GM23338 (cell line): ENCODE results near the gene CCDC38. TPM values are rescaled to one million over a fixed set of nuclear protein-coding genes. Genes with fewer than 3 reads are reported as not detected.
A peak's percentile ranks its signal among the peaks of the same experiment; 100 is the strongest.

Experiments used
- ATAC-seq: fragments of 200-7000 bp; cut with Tn5 transposase; 3 replicates; pipeline ENCODE4 v1.9.1; 2020
- DNase-seq: peaks from one replicate; pipeline ENCODE4 v3.0.0-alpha.2; 2015; ENCODE audit warnings: low spot score
- H2AFZ ChIP-seq: fragments of 200-600 bp; sonication (generic); 2 replicates; pipeline ENCODE4 v1.8.0; 2016; ENCODE audit warnings: antibody characterized with exemption, mild to moderate bottlenecking, moderate library complexity
- H3F3A ChIP-seq: fragments of 200-600 bp; sonication (generic); replicated peaks from 2 replicates; pipeline ENCODE4 v1.8.0; 2017; ENCODE audit warnings: antibody characterized with exemption, mixed run types, low read depth
- H3K27ac ChIP-seq: fragments of 200-600 bp; sonication (generic); 2 replicates; pipeline ENCODE4 v1.6.1; 2016; ENCODE audit warnings: low read depth
- H3K27me3 ChIP-seq: fragments of 200-600 bp; sonication (generic); 2 replicates; pipeline ENCODE4 v1.8.0; 2016; ENCODE audit warnings: mild to moderate bottlenecking, mixed run types, moderate library complexity; ENCODE audit not compliant: insufficient read depth
- H3K36me3 ChIP-seq: fragments of 200-600 bp; sonication (generic); 2 replicates; pipeline ENCODE4 v1.8.0; 2016; ENCODE audit warnings: mild to moderate bottlenecking; ENCODE audit not compliant: insufficient read depth
- H3K4me1 ChIP-seq: fragments of 200-600 bp; sonication (generic); 2 replicates; pipeline ENCODE4 v1.8.0; 2016; ENCODE audit warnings: mild to moderate bottlenecking, moderate library complexity; ENCODE audit not compliant: insufficient read depth
- H3K4me2 ChIP-seq: fragments of 200-600 bp; sonication (generic); 2 replicates; pipeline ENCODE4 v1.7.1; 2017; ENCODE audit warnings: mixed run types
- H3K4me3 ChIP-seq: fragments of 200-600 bp; sonication (generic); 2 replicates; pipeline ENCODE4 v1.6.1; 2016; ENCODE audit warnings: mixed run types
- H3K79me2 ChIP-seq: fragments of 200-600 bp; sonication (generic); replicated peaks from 2 replicates; pipeline ENCODE4 v1.8.0; 2017; ENCODE audit warnings: mild to moderate bottlenecking; ENCODE audit not compliant: insufficient read depth
- H3K9me2 ChIP-seq: fragments of 200-600 bp; sonication (generic); 2 replicates; pipeline ENCODE4 v1.8.0; 2017; ENCODE audit not compliant: insufficient read depth
- H4K20me1 ChIP-seq: fragments of 200-600 bp; sonication (generic); replicated peaks from 2 replicates; pipeline ENCODE4 v1.8.0; 2017; ENCODE audit warnings: mild to moderate bottlenecking; ENCODE audit not compliant: insufficient read depth
- H3K27ac Mint-ChIP-seq: 2 replicates; pipeline ENCODE4 v1.8.0; 2020; ENCODE audit warnings: inconsistent platforms, mild to moderate bottlenecking, moderate library complexity, mixed read lengths
- H3K27me3 Mint-ChIP-seq: 3 replicates; pipeline ENCODE4 v1.8.0; 2022; ENCODE audit warnings: low read depth, mild to moderate bottlenecking, moderate library complexity, mixed read lengths, inconsistent platforms; ENCODE audit not compliant: insufficient read depth, poor library complexity
- H3K36me3 Mint-ChIP-seq: 3 replicates; pipeline ENCODE4 v1.8.0; 2021; ENCODE audit warnings: low read depth, mild to moderate bottlenecking, inconsistent platforms, moderate library complexity, mixed read lengths
- H3K4me1 Mint-ChIP-seq: 3 replicates; pipeline ENCODE4 v1.8.0; 2020; ENCODE audit warnings: mild to moderate bottlenecking, inconsistent platforms, mixed read lengths
- H3K4me3 Mint-ChIP-seq: 3 replicates; pipeline ENCODE4 v1.8.0; 2021; ENCODE audit warnings: moderate library complexity, mild to moderate bottlenecking, inconsistent platforms, mixed read lengths
- H3K9me3 Mint-ChIP-seq: 3 replicates; pipeline ENCODE4 v1.8.0; 2020; ENCODE audit warnings: moderate library complexity, mild to moderate bottlenecking, inconsistent platforms, mixed read lengths
- ETS1 ChIP-seq: IDR thresholded peaks from 2 replicates; pipeline ENCODE4 v1.6.1; 2016; ENCODE audit warnings: antibody characterized with exemption
- EZH2phosphoT487 ChIP-seq: fragments of 200-600 bp; sonication (generic); IDR thresholded peaks from one replicate; pipeline ENCODE4 v1.8.1; 2018; ENCODE audit warnings: antibody characterized with exemption; ENCODE audit not compliant: unreplicated experiment
- JUNB ChIP-seq: IDR thresholded peaks from one replicate; pipeline ENCODE4 v1.6.1; 2016; ENCODE audit warnings: antibody characterized with exemption; ENCODE audit not compliant: unreplicated experiment
- NANOG ChIP-seq: IDR thresholded peaks from 2 replicates; pipeline ENCODE4 v1.6.1; 2016; ENCODE audit warnings: antibody characterized with exemption, borderline replicate concordance
- POLR2AphosphoS5 ChIP-seq: IDR thresholded peaks from 2 replicates; pipeline ENCODE4 v1.6.1; 2016; ENCODE audit warnings: antibody characterized with exemption, low read depth
- STAT1 ChIP-seq: IDR thresholded peaks from one replicate; pipeline ENCODE4 v1.6.1; 2016; ENCODE audit warnings: antibody characterized with exemption; ENCODE audit not compliant: unreplicated experiment
- ZNF331 ChIP-seq: fragments of 250-450 bp; sonication (Bioruptor Pico); IDR thresholded peaks from 2 replicates; pipeline ENCODE4 v1.5.0; 2020; ENCODE audit warnings: low read depth, mild to moderate bottlenecking, moderate library complexity
- ZNF462 ChIP-seq: fragments of 250-450 bp; sonication (Bioruptor Pico); IDR thresholded peaks from 2 replicates; pipeline ENCODE4 v1.5.0; 2020; ENCODE audit warnings: mild to moderate bottlenecking, moderate library complexity
- polyA plus RNA-seq: library from polyadenylated mRNA; unstranded; fragments of >200 nt; fragmentation: Nextera tagmentation; extraction: Ambion mirVana; gene quantifications from 2 replicates; pipeline ENCODE4 v1.2.1, GENCODE V29; 2016
- total RNA-seq: library from RNA; depleted of rRNA; stranded (reverse); fragments of >200 nt; shearing (Covaris generic); gene quantifications from 2 replicates; pipeline ENCODE4 v1.2.3, GENCODE V29; 2014

CCDC38 gene
- total and polyA plus RNA-seq, 2 experiments from 2014 or later, result not detected

- no peak for TF ChIP-seq JUNB
- TF ChIP-seq ETS1, result peak; percentile 92
- peak; percentile 83 for TF ChIP-seq POLR2AphosphoS5
- ATAC-seq, result peak; percentile 94
- Mint-ChIP-seq H3K36me3 (peaks cover 37% of the 10 kb centered on the region), H3K27ac (peak within 1 kb of the TSS; percentile 3; the same call in 1 of the 2 replicates), H3K4me3 (no peak within 1 kb of the TSS), H3K9me3 (peaks cover 14% of the 10 kb centered on the region; the same call in 2 of the 3 replicates), H3K27me3 (no peaks in the 10 kb centered on the region), H3K4me1 (peaks cover 18% of the 10 kb centered on the region)
- Histone ChIP-seq H3K4me2 (peak within 1 kb of the TSS; percentile 87), H2AFZ (peak within 1 kb of the TSS; percentile 96), H4K20me1 (peaks cover 7% of the 10 kb centered on the region), H3F3A (no peaks in the 10 kb centered on the region), H3K4me3 (peak within 1 kb of the TSS; percentile 88), H3K27ac (peak within 1 kb of the TSS; percentile 90), H3K4me1 (peaks cover 16% of the 10 kb centered on the region), H3K36me3 (peaks cover 22% of the 10 kb centered on the region), H3K79me2 (peaks cover 48% of the 10 kb centered on the region), H3K27me3 (no peaks in the 10 kb centered on the region), H3K9me2 (no peaks in the 10 kb centered on the region)
- DNase-seq, result peak; percentile 98
These were observed 83.7 kb downstream of the CCDC38 start, which contains the start of gene SNRPF for GRCh38 chr12:95858451-95859343. Gene SNRPF, plus strand, starts transcription at chr12:95858952. Its CDS starts 122 bp downstream, at chr12:95859074.

- H3K9me3 Mint-ChIP-seq, result peaks cover 14% of the 10 kb centered on the region; the same call in 2 of the 3 replicates
- peak overlapping the region; percentile 87 for H3K4me2 ChIP-seq
- H3K36me3 Mint-ChIP-seq, result peaks cover 28% of the 10 kb centered on the region
- peaks cover 7% of the 10 kb centered on the region for H4K20me1 ChIP-seq
- H3K9me2 ChIP-seq, result no peaks in the 10 kb centered on the region
- no peaks in the 10 kb centered on the region for H3F3A ChIP-seq
- peaks cover 16% of the 10 kb centered on the region for H3K4me1 ChIP-seq
- H3K27me3 ChIP-seq, result no peaks in the 10 kb centered on the region
- H3K27ac ChIP-seq, result no peak overlapping the region
- peaks cover 19% of the 10 kb centered on the region for H3K36me3 ChIP-seq
- peak overlapping the region; percentile 88 for H3K4me3 ChIP-seq
- DNase-seq, result peak; percentile 39
- H3K79me2 ChIP-seq, result peaks cover 39% of the 10 kb centered on the region
- no peaks in the 10 kb centered on the region for H3K27me3 Mint-ChIP-seq
- no peak overlapping the region for H3K4me3 Mint-ChIP-seq
- ATAC-seq, result peak; percentile 32
- peak overlapping the region; percentile 96 for H2AFZ ChIP-seq
- H3K4me1 Mint-ChIP-seq, result peaks cover 18% of the 10 kb centered on the region
- H3K27ac Mint-ChIP-seq, result peak overlapping the region; percentile 3; the same call in 1 of the 2 replicates
- TF ChIP-seq NANOG (no peak), STAT1 (no peak), ZNF462 (CRISPR knock-in tag) (no peak), EZH2phosphoT487 (no peak), ZNF331 (CRISPR knock-in tag) (no peak), ETS1 (no peak), JUNB (no peak)
These were observed 84.6 kb downstream of the CCDC38 start for GRCh38 chr12:95857799-95858198.
